Measurements from ENCODE around the gene RPL22.

DNA sequence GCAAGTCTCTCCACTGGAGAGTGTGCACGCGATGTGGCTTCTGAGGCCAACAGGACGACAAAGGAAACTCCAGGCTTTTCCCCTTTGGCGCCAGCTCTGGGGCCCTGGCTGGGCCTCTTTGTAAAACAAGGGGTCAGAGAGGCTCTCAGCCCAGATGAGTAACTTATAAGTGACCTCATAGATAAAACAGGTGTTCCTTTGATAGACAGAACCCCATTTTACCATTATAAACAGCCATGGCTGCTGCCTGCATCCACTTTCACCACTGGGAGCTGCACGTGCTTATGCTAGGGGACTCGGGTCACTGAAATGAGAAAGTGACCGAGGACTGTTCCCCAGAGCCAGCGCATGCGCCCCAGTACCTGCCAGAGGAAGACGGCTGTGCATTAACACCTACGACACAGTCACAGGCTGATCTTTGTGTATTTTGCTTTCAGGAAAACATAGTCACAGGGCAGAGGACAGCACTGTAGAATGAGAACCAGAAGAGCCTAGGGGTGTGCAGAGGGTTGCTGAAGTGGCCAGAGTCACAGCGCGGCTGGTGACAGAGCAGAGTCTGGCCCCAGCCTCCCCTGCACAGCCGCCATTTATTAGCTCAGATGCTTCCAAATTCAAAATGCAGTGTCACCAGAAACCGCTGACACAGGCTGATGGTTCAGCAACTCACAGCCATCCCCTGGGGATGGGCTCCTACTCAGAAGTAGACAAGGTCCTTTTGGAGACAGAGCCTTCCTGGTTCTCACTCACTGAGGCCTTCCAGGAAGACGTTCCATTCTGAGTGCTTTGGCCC is 19.2 kb upstream of the RPL22 start:
- TF ChIP-seq EZH2 (IDR thresholded peaks at IDR 0.05; ENCODE audit: low read length) (no peak), CTCF (optimal IDR thresholded peaks at IDR 0.05 in 1 of 3, IDR thresholded peaks at IDR 0.05 in 1 of 3, conservative IDR thresholded peaks at IDR 0.05 in 1 of 3; ENCODE audit: extremely low read depth in 1 of 3, insufficient read depth in 2 of 3, low read length in 3 of 3) (no peak)

Measured in keratinocyte (primary cell).